SK-N-MC (cell line): ENCODE measurements around the gene RMDN2.

Source experiments
- EZH2 ChIP-seq: fragments of 200-600 bp; sonication (generic); IDR thresholded peaks from one replicate; pipeline ENCODE4 v1.6.1; 2017; ENCODE audit warnings: antibody characterized with exemption
- FOXP2 ChIP-seq: optimal IDR thresholded peaks from 2 replicates; pipeline ENCODE3; 2011; ENCODE audit warnings: mild to moderate bottlenecking, moderate library complexity; ENCODE audit not compliant: insufficient read depth; ENCODE audit errors: extremely low read length, control extremely low read depth
- POLR2AphosphoS5 ChIP-seq: IDR thresholded peaks from 2 replicates; pipeline ENCODE4 v1.6.1; 2012; ENCODE audit warnings: mild to moderate bottlenecking, low read depth, low read length, borderline replicate concordance

- TF ChIP-seq POLR2AphosphoS5 (no peak), EZH2 (no peak), FOXP2 (no peak)
Observed at GRCh38 chr2:37887286-37887685, 37.8 kb upstream of the RMDN2 start.
